Measurements from ENCODE around the gene TYK2. TPM values are rescaled to one million over a fixed set of nuclear protein-coding genes. Genes with fewer than 3 reads are reported as not detected.

Gene TYK2
- total and polyA plus RNA-seq, 2 of the 4 experiments (the other 2 are of a cell fraction) = 40.9 to 97.9 TPM

GRCh38 chr19:10320602-10321416, 59.6 kb downstream of the TYK2 start (continued):
- TF ChIP-seq CHD1 (IDR thresholded peaks at IDR 0.05; ENCODE audit: low read depth, low read length) = no peak

GRCh38 chr19:10318807-10319682, 61.3 kb downstream of the TYK2 start:
- intact Hi-C loops (cut with micrococcal nuclease) (no loop called here), in situ Hi-C loops (cut with MboI; ENCODE audit: low sequenced_read_pairs) (no loop called here), dilution Hi-C loops (cut with HindIII; ENCODE audit: low sequenced_read_pairs, unreplicated experiment) (no loop called here)
- ChIA-PET CTCF (no interaction called here), POLR2A (ENCODE audit: unreplicated experiment) (no interaction called here)
- WGBS, 2 experiments (ENCODE audit: extremely low coverage in 2 of 2, insufficient read length in 1 of 2) = 94% methylated on average over 6 of the region's 13 CpGs; no CpG with 5 or more reads in 1 of the 2 experiments
- no TSS peak for BruUV-seq (replicated peaks)
- H4K20me1 ChIP-seq (ENCODE audit: insufficient read depth, low read length) = peaks cover 9% of the 10 kb centered on the region; the same call in 1 of the 2 replicates
- H3K27me3 ChIP-seq (ENCODE audit: control insufficient read depth, insufficient read depth, low read length) = no peaks in the 10 kb centered on the region
- no peak overlapping the region for H2BK5ac ChIP-seq (ENCODE audit: low read depth, low read length, poor library complexity, severe bottlenecking)
- no peak for TF ChIP-seq RFX5 (IDR thresholded peaks at IDR 0.05; ENCODE audit: low read depth, low read length)
- no peak for TF ChIP-seq RAD21 (IDR thresholded peaks at IDR 0.05; ENCODE audit: low read length)
- TF ChIP-seq CEBPB (IDR thresholded peaks at IDR 0.05; ENCODE audit: low read depth, low read length) = no peak
- no peak for TF ChIP-seq BHLHE40 (IDR thresholded peaks at IDR 0.05; ENCODE audit: low read depth, low read length)
- no peak overlapping the region for H3K4me2 ChIP-seq (ENCODE audit: low read depth, low read length)
- ATAC-seq (ENCODE audit: low read depth) (no peak), DNase-seq (no peak)
- H2AK9ac ChIP-seq (replicated peaks; ENCODE audit: low read depth, low read length, poor library complexity) = no peak overlapping the region
- H3K23ac ChIP-seq (ENCODE audit: low read depth, low read length) = no peak overlapping the region
- H3K4ac ChIP-seq (ENCODE audit: low read depth, low read length) = no peak overlapping the region
- H3K4me3 ChIP-seq (ENCODE audit: insufficient read depth, low read depth, low read length) = no peak overlapping the region
- H3K9me3 ChIP-seq (ENCODE audit: control insufficient read depth, insufficient read depth, low read length) = no peaks in the 10 kb centered on the region
- no peak overlapping the region for H2AK5ac ChIP-seq (ENCODE audit: low read depth, low read length)
- no peak overlapping the region for H3K14ac ChIP-seq (replicated peaks; ENCODE audit: low read depth, low read length)
- no peak overlapping the region for H3K56ac ChIP-seq (ENCODE audit: extremely low read depth, insufficient read depth, low read length)
- no peak overlapping the region for H2AFZ ChIP-seq (replicated peaks; ENCODE audit: low read length, poor library complexity)
- H4K91ac ChIP-seq (ENCODE audit: insufficient read depth, low read depth, low read length) = no peak overlapping the region
- H3K9me1 ChIP-seq (ENCODE audit: insufficient read depth, low read length) = peaks cover 7% of the 10 kb centered on the region; the same call in 1 of the 2 replicates
- no peak overlapping the region for H2BK20ac ChIP-seq (ENCODE audit: low read depth, low read length)
- H3K79me1 ChIP-seq (ENCODE audit: low read depth in 1 of 2, low read length in 2 of 2) = peaks cover 16 to 20% of the 10 kb centered on the region in 2 experiments
- H4K8ac ChIP-seq (ENCODE audit: low read depth in 2 of 2, low read length in 2 of 2) = no peak overlapping the region
- H3K9ac ChIP-seq (ENCODE audit: low read depth, low read length) = no peak overlapping the region
- H2BK120ac ChIP-seq (ENCODE audit: low read depth, low read length) = no peak overlapping the region
- no peak overlapping the region for H3K18ac ChIP-seq (ENCODE audit: low read depth, low read length)
- no peak overlapping the region for H4K5ac ChIP-seq (ENCODE audit: low read depth, low read length)
- H3K36me3 ChIP-seq (ENCODE audit: control insufficient read depth, insufficient read depth, low read length) = peaks cover 51% of the 10 kb centered on the region
- no peaks in the 10 kb centered on the region for H3K4me1 ChIP-seq (ENCODE audit: control insufficient read depth, insufficient read depth, low read length)
- H2BK15ac ChIP-seq (ENCODE audit: low read depth, low read length) = no peak overlapping the region
- H3K27ac ChIP-seq (ENCODE audit: insufficient read depth, low read length) = no peak overlapping the region

Data from IMR-90 (cell line).